Right lobe of liver (tissue), 4 donors: ENCODE measurements around the gene FOXQ1.

Source experiments
- POLR2A ChIP-seq: fragments of 450-650 bp; IDR thresholded peaks from one replicate; pipeline ENCODE4 v1.6.1; 2017; ENCODE audit warnings: antibody characterized with exemption, mild to moderate bottlenecking
- TF ChIP-seq, protein P1 (sequence below), 4 donors: fragments of 200-600 bp in 3 of 4; fragments of 450-650 bp in 1 of 4; IDR thresholded peaks; one replicate each; pipeline versions ENCODE4 v1.5.1 to v1.8.0; 2016 to 2022; ENCODE audit warnings: antibody characterized with exemption in 4 of 4, mild to moderate bottlenecking in 2 of 4
- donor health status: DM: no; HTN: no; CAD: no.
- donor health status: DM: no; HTN: no; CAD: no.
- donor health status: DM: no; HTN: yes; CAD: no.

GRCh38 chr6:1336246-1336843 is 24.4 kb downstream of the FOXQ1 start:
- TF ChIP-seq, protein P1, sequence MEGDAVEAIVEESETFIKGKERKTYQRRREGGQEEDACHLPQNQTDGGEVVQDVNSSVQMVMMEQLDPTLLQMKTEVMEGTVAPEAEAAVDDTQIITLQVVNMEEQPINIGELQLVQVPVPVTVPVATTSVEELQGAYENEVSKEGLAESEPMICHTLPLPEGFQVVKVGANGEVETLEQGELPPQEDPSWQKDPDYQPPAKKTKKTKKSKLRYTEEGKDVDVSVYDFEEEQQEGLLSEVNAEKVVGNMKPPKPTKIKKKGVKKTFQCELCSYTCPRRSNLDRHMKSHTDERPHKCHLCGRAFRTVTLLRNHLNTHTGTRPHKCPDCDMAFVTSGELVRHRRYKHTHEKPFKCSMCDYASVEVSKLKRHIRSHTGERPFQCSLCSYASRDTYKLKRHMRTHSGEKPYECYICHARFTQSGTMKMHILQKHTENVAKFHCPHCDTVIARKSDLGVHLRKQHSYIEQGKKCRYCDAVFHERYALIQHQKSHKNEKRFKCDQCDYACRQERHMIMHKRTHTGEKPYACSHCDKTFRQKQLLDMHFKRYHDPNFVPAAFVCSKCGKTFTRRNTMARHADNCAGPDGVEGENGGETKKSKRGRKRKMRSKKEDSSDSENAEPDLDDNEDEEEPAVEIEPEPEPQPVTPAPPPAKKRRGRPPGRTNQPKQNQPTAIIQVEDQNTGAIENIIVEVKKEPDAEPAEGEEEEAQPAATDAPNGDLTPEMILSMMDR (IDR thresholded peaks at IDR 0.05): peak; percentile 37 to 80 (median 56)
- no peak for TF ChIP-seq POLR2A
